Stimulated activated naive CD8-positive, alpha-beta T cell treated with anti-CD3 and anti-CD28 coated beads, Interleukin-15, Interleukin-2, amounts not matched to agents 100 ng/mL and 50 ng/mL, for 24 hours (primary cell): ENCODE measurements around the gene CFAP77.

Experiments
- H3K27ac Mint-ChIP-seq: one replicate; pipeline ENCODE4 v1.8.0; 2021; ENCODE audit warnings: mild to moderate bottlenecking, mixed read lengths
- H3K27me3 Mint-ChIP-seq: one replicate; pipeline ENCODE4 v1.8.0; 2021; ENCODE audit warnings: mixed read lengths
- H3K36me3 Mint-ChIP-seq: one replicate; pipeline ENCODE4 v1.8.0; 2021; ENCODE audit warnings: low read depth, mixed read lengths
- H3K4me1 Mint-ChIP-seq: one replicate; pipeline ENCODE4 v1.8.0; 2021; ENCODE audit warnings: low read depth, mixed read lengths
- H3K4me3 Mint-ChIP-seq: one replicate; pipeline ENCODE4 v1.8.0; 2021; ENCODE audit warnings: mild to moderate bottlenecking, mixed read lengths
- H3K9me3 Mint-ChIP-seq: one replicate; pipeline ENCODE4 v1.8.0; 2021; ENCODE audit warnings: mixed read lengths

CFAP77 gene

GRCh38 chr9:132456241-132456640 lies 46.2 kb downstream of the CFAP77 start:
- H3K9me3 Mint-ChIP-seq: no peaks in the 10 kb centered on the region
- peaks cover 29% of the 10 kb centered on the region for H3K27me3 Mint-ChIP-seq
- no peaks in the 10 kb centered on the region for H3K36me3 Mint-ChIP-seq
- H3K27ac Mint-ChIP-seq: no peak overlapping the region
- H3K4me3 Mint-ChIP-seq: no peak overlapping the region
- H3K4me1 Mint-ChIP-seq: peaks cover 8% of the 10 kb centered on the region

GRCh38 chr9:132457504-132458236 lies 47.7 kb downstream of the CFAP77 start:
- no peak overlapping the region for H3K27ac Mint-ChIP-seq
- no peak overlapping the region for H3K4me3 Mint-ChIP-seq
- H3K9me3 Mint-ChIP-seq: no peaks in the 10 kb centered on the region
- H3K4me1 Mint-ChIP-seq: no peaks in the 10 kb centered on the region
- H3K36me3 Mint-ChIP-seq: no peaks in the 10 kb centered on the region
- H3K27me3 Mint-ChIP-seq: peaks cover 24% of the 10 kb centered on the region

GRCh38 chr9:132458432-132458831 lies 48.4 kb downstream of the CFAP77 start:
- Mint-ChIP-seq H3K27me3 (peaks cover 23% of the 10 kb centered on the region), H3K9me3 (no peaks in the 10 kb centered on the region), H3K4me1 (no peaks in the 10 kb centered on the region), H3K27ac (no peak overlapping the region), H3K36me3 (no peaks in the 10 kb centered on the region), H3K4me3 (no peak overlapping the region)

- Mint-ChIP-seq H3K27me3 (peaks cover 18% of the 10 kb centered on the region), H3K27ac (no peak overlapping the region), H3K9me3 (no peaks in the 10 kb centered on the region), H3K4me3 (no peak overlapping the region), H3K36me3 (no peaks in the 10 kb centered on the region), H3K4me1 (no peaks in the 10 kb centered on the region)
Observed at GRCh38 chr9:132459661-132460060, 49.6 kb downstream of the CFAP77 start.

DNA sequence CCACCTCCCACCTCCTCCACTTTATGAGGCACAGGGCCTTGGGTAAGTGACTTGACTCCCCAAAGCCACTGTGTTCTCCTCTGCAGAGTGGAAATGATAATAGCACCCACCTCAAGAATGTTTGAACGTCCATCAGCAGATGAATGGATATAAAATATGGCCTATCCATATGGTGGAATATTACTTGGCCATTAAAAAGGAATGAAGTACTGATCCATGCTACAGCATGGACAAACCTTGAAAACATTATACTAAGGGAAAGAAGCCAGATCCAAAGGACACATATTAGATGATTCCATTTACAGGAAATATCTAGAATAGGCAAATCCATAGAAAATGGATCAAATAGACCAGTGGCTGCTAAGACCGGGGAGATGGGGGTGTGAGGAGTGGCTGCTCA lies 50.2 kb downstream of the CFAP77 start:
- H3K9me3 Mint-ChIP-seq: no peaks in the 10 kb centered on the region
- H3K27ac Mint-ChIP-seq: no peak overlapping the region
- peaks cover 18% of the 10 kb centered on the region for H3K27me3 Mint-ChIP-seq
- H3K4me3 Mint-ChIP-seq: no peak overlapping the region
- H3K36me3 Mint-ChIP-seq: no peaks in the 10 kb centered on the region
- no peaks in the 10 kb centered on the region for H3K4me1 Mint-ChIP-seq

GRCh38 chr9:132461281-132461896 lies 51.4 kb downstream of the CFAP77 start:
- no peaks in the 10 kb centered on the region for H3K36me3 Mint-ChIP-seq
- H3K27me3 Mint-ChIP-seq: peaks cover 20% of the 10 kb centered on the region
- no peak overlapping the region for H3K27ac Mint-ChIP-seq
- no peaks in the 10 kb centered on the region for H3K9me3 Mint-ChIP-seq
- H3K4me3 Mint-ChIP-seq: no peak overlapping the region
- no peaks in the 10 kb centered on the region for H3K4me1 Mint-ChIP-seq

DNA sequence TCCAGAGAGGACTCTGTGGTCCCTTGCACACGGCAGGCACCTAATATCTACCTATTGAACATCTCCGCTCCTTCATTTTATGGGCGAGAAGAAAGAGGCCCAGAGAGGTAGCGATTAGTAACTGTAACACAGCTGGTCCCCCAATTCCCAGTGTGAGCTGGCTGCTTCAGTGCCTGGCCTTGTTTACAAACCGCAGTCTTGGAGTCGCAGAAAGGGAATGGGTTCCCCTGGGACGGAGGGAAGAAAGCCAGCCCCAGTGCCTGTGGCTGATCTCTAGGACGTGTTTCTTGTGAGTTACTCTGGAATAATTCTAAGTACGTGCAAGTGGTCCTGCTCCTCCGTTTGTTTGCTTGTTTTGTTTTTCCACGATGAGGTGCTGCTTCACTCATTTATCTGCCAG lies 52.0 kb downstream of the CFAP77 start:
- H3K9me3 Mint-ChIP-seq: no peaks in the 10 kb centered on the region

GRCh38 chr9:132464547-132464946 lies 54.5 kb downstream of the CFAP77 start:
- Mint-ChIP-seq H3K27me3 (peaks cover 31% of the 10 kb centered on the region), H3K4me3 (no peak overlapping the region), H3K9me3 (no peaks in the 10 kb centered on the region), H3K36me3 (no peaks in the 10 kb centered on the region), H3K4me1 (no peaks in the 10 kb centered on the region), H3K27ac (no peak overlapping the region)

More for the DNA sequence above, 52.0 kb downstream of the CFAP77 start:
- Mint-ChIP-seq H3K27me3 (peaks cover 19% of the 10 kb centered on the region), H3K36me3 (no peaks in the 10 kb centered on the region), H3K27ac (no peak overlapping the region), H3K4me1 (no peaks in the 10 kb centered on the region), H3K4me3 (no peak overlapping the region)

DNA sequence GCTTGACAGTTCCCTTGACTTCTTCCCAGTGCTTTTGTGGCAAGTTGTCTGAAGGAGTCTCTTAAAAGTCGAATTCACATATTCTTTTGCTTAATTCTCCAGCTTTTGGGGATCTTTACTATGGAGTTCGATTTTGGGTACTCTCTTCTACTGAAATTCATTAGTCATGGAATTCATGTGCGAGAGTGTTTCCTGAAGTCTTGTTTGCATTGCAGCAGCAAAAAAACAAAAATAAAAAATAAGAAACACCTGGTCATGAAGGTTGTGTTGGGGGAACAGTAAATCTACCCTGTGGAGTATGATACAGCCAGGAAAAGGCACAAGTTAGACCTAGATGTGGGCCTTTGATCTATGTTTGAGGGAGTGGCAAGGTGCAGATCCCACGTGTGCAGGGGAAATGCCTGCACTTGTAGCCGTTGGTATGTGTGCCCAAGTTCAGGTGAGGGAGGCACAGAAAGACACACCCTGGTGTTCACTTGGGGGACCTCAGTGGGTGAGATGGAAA lies 55.2 kb downstream of the CFAP77 start:
- no peaks in the 10 kb centered on the region for H3K9me3 Mint-ChIP-seq
- no peaks in the 10 kb centered on the region for H3K36me3 Mint-ChIP-seq
- no peak overlapping the region for H3K4me3 Mint-ChIP-seq
- no peaks in the 10 kb centered on the region for H3K4me1 Mint-ChIP-seq
- H3K27me3 Mint-ChIP-seq: peaks cover 31% of the 10 kb centered on the region
- no peak overlapping the region for H3K27ac Mint-ChIP-seq

DNA sequence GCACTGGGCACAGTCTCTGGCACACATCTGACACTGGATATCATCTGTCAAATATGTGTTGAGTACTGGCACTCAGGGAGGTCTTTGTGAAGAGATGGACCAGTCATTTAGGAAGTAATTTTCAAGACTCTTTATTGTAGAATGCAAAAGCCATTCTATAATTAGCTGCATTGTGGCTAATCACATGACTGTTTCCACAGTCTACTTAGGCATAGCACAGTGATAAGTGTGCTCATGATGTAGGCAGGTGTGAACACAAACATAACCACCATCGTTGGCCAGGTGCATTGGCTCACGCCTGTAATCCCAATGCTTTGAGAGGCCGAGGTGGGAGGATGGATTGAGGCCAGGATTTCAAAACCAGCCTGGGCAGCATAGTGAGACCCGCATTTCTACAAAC lies 62.2 kb downstream of the CFAP77 start:
- H3K27me3 Mint-ChIP-seq: peaks cover 39% of the 10 kb centered on the region
- H3K27ac Mint-ChIP-seq: no peak overlapping the region
- H3K36me3 Mint-ChIP-seq: no peaks in the 10 kb centered on the region
- no peaks in the 10 kb centered on the region for H3K4me1 Mint-ChIP-seq
- no peak overlapping the region for H3K4me3 Mint-ChIP-seq
- no peaks in the 10 kb centered on the region for H3K9me3 Mint-ChIP-seq

DNA sequence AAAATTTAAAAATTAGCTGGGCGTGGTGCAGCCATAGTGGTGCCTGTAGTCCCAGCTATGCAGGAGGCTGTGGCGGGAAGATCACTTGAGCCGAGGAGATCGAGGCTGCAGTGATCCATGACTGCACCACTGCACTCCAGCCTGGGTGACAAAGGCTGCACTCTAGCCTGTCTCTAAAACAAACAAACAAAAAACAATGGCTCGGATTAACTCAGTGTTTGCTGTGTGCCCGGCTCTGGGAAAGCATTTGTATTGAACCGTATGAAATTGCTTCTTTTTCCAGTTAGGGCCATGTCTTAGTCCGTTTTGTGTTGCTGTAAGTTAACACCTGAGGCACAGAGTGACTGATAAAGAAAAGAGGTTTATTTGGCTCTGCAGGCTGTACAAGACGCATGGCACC lies 62.6 kb downstream of the CFAP77 start:
- H3K27ac Mint-ChIP-seq: no peak overlapping the region

GRCh38 chr9:132474253-132474652 lies 64.2 kb downstream of the CFAP77 start:
- Mint-ChIP-seq H3K4me3 (no peak overlapping the region), H3K36me3 (no peaks in the 10 kb centered on the region), H3K9me3 (no peaks in the 10 kb centered on the region), H3K4me1 (no peaks in the 10 kb centered on the region), H3K27ac (no peak overlapping the region), H3K27me3 (peaks cover 26% of the 10 kb centered on the region)

More for the DNA sequence above, 62.6 kb downstream of the CFAP77 start:
- Mint-ChIP-seq H3K27me3 (peaks cover 36% of the 10 kb centered on the region), H3K36me3 (no peaks in the 10 kb centered on the region), H3K4me1 (no peaks in the 10 kb centered on the region), H3K4me3 (no peak overlapping the region), H3K9me3 (no peaks in the 10 kb centered on the region)

DNA sequence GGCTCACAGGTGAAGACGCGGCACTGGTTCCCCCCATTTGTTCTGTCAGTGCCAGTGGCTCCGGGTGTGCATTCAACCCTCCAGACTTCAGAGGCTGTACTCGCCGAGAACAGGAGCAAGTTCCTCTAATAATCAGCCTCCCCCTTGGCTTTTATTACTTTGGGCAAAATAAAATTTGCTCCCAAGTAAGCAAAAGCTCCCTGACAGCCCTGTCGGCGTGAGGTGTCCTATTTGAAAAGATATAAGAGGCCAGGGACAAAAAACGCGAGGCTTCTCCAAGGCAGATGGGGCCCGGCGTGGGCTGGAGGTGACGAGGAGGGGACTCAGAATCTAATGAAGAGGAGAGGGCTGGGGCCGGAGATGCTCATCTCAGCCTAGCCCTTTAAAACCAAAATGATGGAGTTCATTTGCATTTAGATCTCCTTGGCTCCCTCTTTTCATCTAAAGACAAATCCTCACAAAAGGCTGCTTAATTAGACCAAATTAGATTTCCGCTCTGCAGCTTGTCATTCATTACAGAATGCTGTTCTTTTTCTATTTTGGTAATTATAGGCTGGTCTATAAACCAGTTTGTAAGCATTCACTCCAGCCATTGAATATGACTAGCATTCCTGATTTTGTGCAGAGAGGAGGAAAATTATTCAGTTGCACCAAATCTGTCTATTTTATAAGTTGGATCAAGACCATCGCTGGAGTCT lies 68.5 kb downstream of the CFAP77 start:
- H3K4me3 Mint-ChIP-seq: no peak overlapping the region
- H3K4me1 Mint-ChIP-seq: no peaks in the 10 kb centered on the region
- no peaks in the 10 kb centered on the region for H3K9me3 Mint-ChIP-seq
- H3K27ac Mint-ChIP-seq: no peak overlapping the region
- H3K36me3 Mint-ChIP-seq: no peaks in the 10 kb centered on the region
- peaks cover 43% of the 10 kb centered on the region for H3K27me3 Mint-ChIP-seq

DNA sequence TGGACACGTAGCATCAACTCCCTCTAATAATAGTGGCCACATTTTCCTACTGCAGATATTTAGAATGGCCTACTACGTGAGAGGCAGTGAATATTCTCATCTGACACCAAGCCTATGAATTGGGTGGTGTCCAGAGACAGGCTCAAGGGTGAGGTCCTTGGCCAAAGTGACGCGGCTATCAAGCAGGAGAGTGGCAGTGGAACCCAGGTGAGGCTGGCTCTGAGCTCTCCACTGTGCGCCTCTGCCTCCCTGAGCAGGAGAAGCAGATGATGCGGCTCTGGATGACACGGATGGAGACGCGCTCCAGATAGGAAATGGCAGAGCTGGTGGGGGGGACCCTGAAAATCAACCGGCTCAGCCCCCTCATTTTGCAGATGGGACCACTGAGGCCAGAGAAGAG lies 69.7 kb downstream of the CFAP77 start:
- peaks cover 46% of the 10 kb centered on the region for H3K27me3 Mint-ChIP-seq
- no peak overlapping the region for H3K27ac Mint-ChIP-seq
- H3K4me1 Mint-ChIP-seq: no peaks in the 10 kb centered on the region
- H3K36me3 Mint-ChIP-seq: no peaks in the 10 kb centered on the region
- no peaks in the 10 kb centered on the region for H3K9me3 Mint-ChIP-seq
- no peak overlapping the region for H3K4me3 Mint-ChIP-seq
